Coronary artery (tissue), 2 donors: ENCODE measurements around the gene ZNF440.

Experiments used
- DNase-seq: peaks from one replicate; pipeline ENCODE4 v3.0.0-alpha.2; 2017; ENCODE audit warnings: low spot score
- H3K27ac ChIP-seq, 2 donors: fragments of 200-600 bp; sonication (generic); one replicate each; pipeline ENCODE4 v1.5.1; 2016 to 2019
- H3K4me3 ChIP-seq: fragments of 200-600 bp; sonication (generic); 2 replicates; pipeline ENCODE4 v1.5.1; 2016; ENCODE audit warnings: mild to moderate bottlenecking, moderate library complexity
- CTCF ChIP-seq: fragments of 200-600 bp; sonication (generic); IDR thresholded peaks from one replicate; pipeline ENCODE4 v1.5.1; 2019; ENCODE audit warnings: antibody characterized with exemption

The ZNF440 gene

DNA sequence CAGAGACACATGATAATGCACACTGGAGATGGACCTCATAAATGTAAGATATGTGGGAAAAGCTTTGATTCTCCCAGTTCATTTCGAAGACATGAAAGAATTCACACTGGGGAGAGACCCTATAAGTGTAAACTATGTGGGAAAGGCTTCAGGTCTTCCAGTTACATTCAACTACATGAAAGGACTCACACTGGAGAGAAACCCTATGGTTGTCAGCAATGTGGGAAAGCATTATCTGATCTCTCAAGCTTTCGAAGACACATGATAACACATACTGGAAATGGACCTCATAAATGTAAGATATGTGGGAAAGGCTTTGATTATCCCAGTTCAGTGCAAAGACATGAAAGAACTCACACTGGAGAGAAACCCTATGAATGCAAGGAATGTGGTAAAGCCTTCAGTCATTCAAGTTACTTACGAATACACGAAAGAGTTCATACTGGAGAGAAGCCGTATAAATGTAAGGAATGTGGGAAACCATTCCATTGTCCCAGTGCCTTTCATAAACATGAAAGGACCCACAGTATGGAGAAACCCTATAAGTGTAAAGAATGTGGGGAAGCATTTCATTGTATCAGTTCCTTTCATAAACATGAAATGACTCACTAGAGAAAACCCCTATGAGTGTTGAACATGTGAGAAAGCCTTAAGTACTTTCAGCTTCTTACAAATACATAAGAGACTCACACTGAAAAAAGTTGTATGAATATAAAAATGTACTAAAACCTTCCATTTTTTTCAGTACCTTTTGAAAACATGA is 32.6 kb upstream of the ZNF440 start:
- no peak for DNase-seq
- Histone ChIP-seq H3K4me3 (peak overlapping the region; percentile 6), H3K27ac (no peak overlapping the region)
- TF ChIP-seq CTCF = no peak

- TF ChIP-seq CTCF = no peak
- H3K27ac ChIP-seq = no peak overlapping the region
- H3K4me3 ChIP-seq = no peak overlapping the region
- DNase-seq = no peak
Observed at GRCh38 chr19:11783767-11784166, 30.3 kb upstream of the ZNF440 start.

- no peak overlapping the region for H3K27ac ChIP-seq
- no peak for TF ChIP-seq CTCF
- no peak overlapping the region for H3K4me3 ChIP-seq
- no peak for DNase-seq
Observed at GRCh38 chr19:11784356-11784755, 29.7 kb upstream of the ZNF440 start.

- no peak for DNase-seq
- no peak for TF ChIP-seq CTCF
- Histone ChIP-seq H3K27ac (no peak overlapping the region), H3K4me3 (no peak overlapping the region)
Observed at GRCh38 chr19:11787536-11787935, 26.5 kb upstream of the ZNF440 start.

- DNase-seq = no peak
- no peak overlapping the region for H3K27ac ChIP-seq
- no peak overlapping the region for H3K4me3 ChIP-seq
- TF ChIP-seq CTCF = no peak
Observed at GRCh38 chr19:11792942-11793341, 21.1 kb upstream of the ZNF440 start.

DNA sequence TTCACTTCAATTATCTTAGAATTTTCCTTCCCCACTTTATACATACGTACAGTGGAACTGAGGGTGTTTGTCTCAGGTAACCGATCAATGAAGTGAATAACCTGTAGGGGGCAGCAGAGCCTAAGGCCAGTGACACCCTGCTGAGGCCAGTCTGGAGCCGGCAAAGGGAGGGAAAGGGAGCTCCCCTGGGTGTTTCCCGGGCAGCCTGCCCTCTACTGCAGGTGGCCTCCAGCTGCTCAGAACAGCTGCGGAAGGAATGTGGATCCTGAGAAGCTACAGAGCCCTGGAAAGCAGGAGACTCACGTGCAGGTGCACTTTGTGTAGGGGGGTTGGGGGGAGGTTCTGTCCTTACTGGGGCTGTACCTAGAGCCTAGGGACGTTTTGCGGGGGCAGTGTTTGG is 16.6 kb upstream of the ZNF440 start:
- peak; percentile 80 for DNase-seq
- TF ChIP-seq CTCF = peak; percentile 78
- peak overlapping the region; percentile 81 for H3K4me3 ChIP-seq
- peak overlapping the region in 1 of 2 donors; percentile 84 for H3K27ac ChIP-seq
